NCI-H1436 treated with DMSO at 0.1 percent for 48 hours (cell line): ENCODE measurements around the gene LETM1.

ENCODE experiments used
- DNase-seq: peaks from one replicate; lab custom pipeline; 2025; lab: John Stamatoyannopoulos, UW

LETM1 gene

GRCh38 chr4:1856071-1856942, at the start of gene LETM1:
Gene LETM1 (minus strand): TSS chr4:1856156. CDS start chr4:1855950, 206 bp downstream.
- DNase-seq, result peak; percentile 48

GRCh38 chr4:1904042-1904441, 48.1 kb upstream of the LETM1 start:
- no peak for DNase-seq

GRCh38 chr4:1903035-1903434, 47.1 kb upstream of the LETM1 start:
- DNase-seq, result no peak

GRCh38 chr4:1902243-1902642, 46.3 kb upstream of the LETM1 start:
- no peak for DNase-seq

GRCh38 chr4:1901127-1901526, 45.2 kb upstream of the LETM1 start:
- no peak for DNase-seq

GRCh38 chr4:1900624-1901023, 44.7 kb upstream of the LETM1 start:
- DNase-seq, result no peak

GRCh38 chr4:1900087-1900433, 44.1 kb upstream of the LETM1 start:
- no peak for DNase-seq

GRCh38 chr4:1899149-1900086, 43.5 kb upstream of the LETM1 start:
- no peak for DNase-seq

GRCh38 chr4:1898681-1899080, 42.7 kb upstream of the LETM1 start:
- DNase-seq, result no peak

GRCh38 chr4:1898007-1898406, 42.1 kb upstream of the LETM1 start:
- DNase-seq, result no peak

- DNase-seq, result no peak
Observed at GRCh38 chr4:1896658-1896991, 40.7 kb upstream of the LETM1 start.

- DNase-seq, result no peak
Observed at GRCh38 chr4:1895971-1896657, 40.2 kb upstream of the LETM1 start.

GRCh38 chr4:1890979-1891570, 35.1 kb upstream of the LETM1 start:
- no peak for DNase-seq

GRCh38 chr4:1887052-1887451, 31.1 kb upstream of the LETM1 start:
- no peak for DNase-seq

GRCh38 chr4:1885414-1885813, 29.5 kb upstream of the LETM1 start:
- DNase-seq, result no peak

- DNase-seq, result no peak
Observed at GRCh38 chr4:1883583-1883982, 27.6 kb upstream of the LETM1 start.

GRCh38 chr4:1882850-1883271, 26.9 kb upstream of the LETM1 start:
- DNase-seq, result no peak

GRCh38 chr4:1880332-1880731, 24.4 kb upstream of the LETM1 start:
- DNase-seq, result no peak

GRCh38 chr4:1879485-1879884, 23.5 kb upstream of the LETM1 start:
- no peak for DNase-seq

- no peak for DNase-seq
Observed at GRCh38 chr4:1874201-1874600, 18.2 kb upstream of the LETM1 start.

GRCh38 chr4:1873776-1874175, 17.8 kb upstream of the LETM1 start:
- no peak for DNase-seq

GRCh38 chr4:1873291-1873690, 17.3 kb upstream of the LETM1 start:
- DNase-seq, result no peak
